Ishikawa (cell line): ENCODE results near the gene PRDX2.

Experiments
- CEBPB ChIP-seq: IDR thresholded peaks from 2 replicates; pipeline ENCODE4 v1.6.1; 2012
- CREB1 ChIP-seq: IDR thresholded peaks from 2 replicates; pipeline ENCODE4 v1.6.1; 2012; ENCODE audit warnings: low read depth
- EGR1 ChIP-seq: IDR thresholded peaks from 2 replicates; pipeline ENCODE4 v1.6.1; 2012
- EP300 ChIP-seq: IDR thresholded peaks from 2 replicates; pipeline ENCODE4 v1.6.1; 2012; ENCODE audit warnings: borderline replicate concordance
- FOXM1 ChIP-seq: IDR thresholded peaks from 2 replicates; pipeline ENCODE4 v1.6.1; 2012; ENCODE audit warnings: low read depth, borderline replicate concordance
- MAX ChIP-seq: IDR thresholded peaks from 2 replicates; pipeline ENCODE4 v1.6.1; 2012
- NFIC ChIP-seq: IDR thresholded peaks from 2 replicates; pipeline ENCODE4 v1.6.1; 2012
- RAD21 ChIP-seq: IDR thresholded peaks from 2 replicates; pipeline ENCODE4 v1.6.1; 2012; ENCODE audit warnings: low read depth
- REST ChIP-seq: IDR thresholded peaks from 2 replicates; pipeline ENCODE4 v1.6.1; 2012; ENCODE audit warnings: low read depth, mild to moderate bottlenecking
- TAF1 ChIP-seq: IDR thresholded peaks from 2 replicates; pipeline ENCODE4 v1.6.1; 2012; ENCODE audit warnings: low read depth, mild to moderate bottlenecking
- TCF12 ChIP-seq: IDR thresholded peaks from 2 replicates; pipeline ENCODE4 v1.6.1; 2012; ENCODE audit warnings: low read depth
- TEAD4 ChIP-seq: IDR thresholded peaks from 2 replicates; pipeline ENCODE4 v1.6.1; 2012
- USF1 ChIP-seq: IDR thresholded peaks from 2 replicates; pipeline ENCODE4 v1.6.1; 2012
- YY1 ChIP-seq: IDR thresholded peaks from 2 replicates; pipeline ENCODE4 v1.6.1; 2012; ENCODE audit warnings: low read depth
- ZBTB7A ChIP-seq: IDR thresholded peaks from 2 replicates; pipeline ENCODE4 v1.6.1; 2012; ENCODE audit warnings: low read depth

The PRDX2 gene

GRCh38 chr19:12838182-12838885, 36.7 kb upstream of the PRDX2 start, which contains the start of gene MAST1:
MAST1 (plus strand) TSS chr19:12838515; CDS start chr19:12838573, 58 bp downstream.
- TF ChIP-seq FOXM1: no peak
- peak; percentile 98 for TF ChIP-seq ZBTB7A
- TF ChIP-seq MAX: no peak; the same call in 1 of the 2 replicates
- no peak for TF ChIP-seq TAF1
- no peak for TF ChIP-seq TEAD4
- no peak for TF ChIP-seq CEBPB
- TF ChIP-seq RAD21: no peak; the same call in 1 of the 2 replicates
- 0 out of 2 replicates have a peak, but pooled peaks have one; percentile 11 for TF ChIP-seq YY1
- no peak for TF ChIP-seq CREB1
- no peak for TF ChIP-seq REST
- TF ChIP-seq EP300: peak; percentile 28; the same call in 1 of the 2 replicates
- no peak for TF ChIP-seq TCF12
- no peak for TF ChIP-seq USF1
- TF ChIP-seq EGR1: no peak
- TF ChIP-seq NFIC: no peak

GRCh38 chr19:12837225-12837624, 35.6 kb upstream of the PRDX2 start:
- TF ChIP-seq USF1 (no peak), RAD21 (no peak), EP300 (no peak), NFIC (no peak), TCF12 (no peak), FOXM1 (no peak), TAF1 (no peak), CREB1 (no peak), MAX (no peak), REST (no peak), TEAD4 (no peak), EGR1 (no peak), CEBPB (no peak), ZBTB7A (no peak), YY1 (no peak)

- TF ChIP-seq TAF1: no peak
- no peak for TF ChIP-seq YY1
- TF ChIP-seq REST: no peak
- TF ChIP-seq TCF12: no peak
- no peak for TF ChIP-seq FOXM1
- TF ChIP-seq EP300: no peak
- TF ChIP-seq MAX: no peak
- TF ChIP-seq CREB1: no peak
- no peak for TF ChIP-seq RAD21
- TF ChIP-seq NFIC: no peak
- TF ChIP-seq ZBTB7A: no peak
- no peak for TF ChIP-seq TEAD4
Observed at GRCh38 chr19:12836529-12836863, 34.9 kb upstream of the PRDX2 start.
